Caco-2 (cell line): ENCODE results near the gene RNF4. TPM values are rescaled to one million over a fixed set of nuclear protein-coding genes. Genes with fewer than 3 reads are reported as not detected.

Experiments
- BruUV-seq: library from RNA; stranded (reverse); fragments of 400-500 nt; replicated peaks from 2 replicates; lab custom pipeline; 2021; lab: Mats Ljungman, UMichigan
- CTCF ChIA-PET: fragments of 300-600 bp; sonication (Branson Sonifier 250); formaldehyde crosslinking; loops from one replicate; lab custom pipeline; 2022; ENCODE audit warnings: antibody characterized with exemption; lab: Charles Lee
- POLR2A ChIA-PET: fragments of 300-600 bp; sonication (Branson Sonifier 250); formaldehyde crosslinking; loops from one replicate; lab custom pipeline; 2022; ENCODE audit warnings: antibody characterized with exemption; lab: Charles Lee
- DNase-seq, 2 experiments: peaks; one replicate each; pipeline versions ENCODE4 v3.0.0 to v3.0.0-alpha.2; 2020 to 2022
- H3K27me3 ChIP-seq: replicated peaks from 2 replicates; pipeline ENCODE4 v1.6.0; 2011; ENCODE audit warnings: low read length; ENCODE audit not compliant: control insufficient read depth, insufficient read depth
- H3K36me3 ChIP-seq: 2 replicates; pipeline ENCODE4 v1.5.1; 2011; ENCODE audit warnings: low read length; ENCODE audit not compliant: control insufficient read depth, insufficient read depth
- H3K4me1 ChIP-seq: fragments of 250-450 bp; sonication (Bioruptor Pico); 2 replicates; pipeline ENCODE4 v1.5.1; 2020; ENCODE audit warnings: mild to moderate bottlenecking
- H3K4me3 ChIP-seq: 2 replicates; pipeline ENCODE4 v1.5.1; 2011; ENCODE audit warnings: low read depth, mild to moderate bottlenecking, control low read depth, low read length
- H3K9me3 ChIP-seq: fragments of 250-450 bp; sonication (Bioruptor Pico); 2 replicates; pipeline ENCODE4 v1.5.1; 2020; ENCODE audit warnings: mild to moderate bottlenecking, moderate library complexity
- H3K27ac Mint-ChIP-seq: one replicate; pipeline ENCODE4 v1.8.0; 2022; ENCODE audit warnings: mixed read lengths; ENCODE audit not compliant: unreplicated experiment
- H3K27me3 Mint-ChIP-seq: one replicate; pipeline ENCODE4 v1.8.0; 2022; ENCODE audit warnings: mixed read lengths; ENCODE audit not compliant: insufficient read depth, unreplicated experiment
- H3K36me3 Mint-ChIP-seq: one replicate; pipeline ENCODE4 v1.8.0; 2022; ENCODE audit warnings: mild to moderate bottlenecking, mixed read lengths; ENCODE audit not compliant: insufficient read depth, unreplicated experiment
- H3K4me1 Mint-ChIP-seq: one replicate; pipeline ENCODE4 v1.8.0; 2022; ENCODE audit warnings: low read depth, mixed read lengths; ENCODE audit not compliant: unreplicated experiment
- H3K4me3 Mint-ChIP-seq: one replicate; pipeline ENCODE4 v1.8.0; 2022; ENCODE audit warnings: mild to moderate bottlenecking, moderate library complexity, mixed read lengths; ENCODE audit not compliant: unreplicated experiment
- H3K9me3 Mint-ChIP-seq: one replicate; pipeline ENCODE4 v1.8.0; 2022; ENCODE audit warnings: mixed read lengths; ENCODE audit not compliant: unreplicated experiment
- CTCF ChIP-seq, 2 experiments: fragments of 200-600 bp in 1 of 2; IDR thresholded peaks; 1 replicate in 1 of 2; 2 replicates in 1 of 2; pipeline versions ENCODE4 v1.5.1 to v1.8.0; 2011 to 2022; ENCODE audit warnings: antibody characterized with exemption in 1 of 2, control low read depth in 1 of 2, inconsistent platforms in 1 of 2, low read depth in 1 of 2, low read length in 1 of 2, mild to moderate bottlenecking in 1 of 2, moderate library complexity in 1 of 2; ENCODE audit not compliant: insufficient read depth in 1 of 2, severe bottlenecking in 1 of 2, unreplicated experiment in 1 of 2
- intact Hi-C: fragments of 100-400 bp; cut with micrococcal nuclease; formaldehyde crosslinking; loops from one replicate; pipeline ENCODE4 v1.10.0; 2022; ENCODE audit not compliant: unreplicated experiment
- total RNA-seq: library from RNA; stranded (reverse); gene quantifications from 2 replicates; pipeline ENCODE4 v1.2.3, GENCODE V29; 2022

The RNF4 gene
- total RNA-seq, 1 experiment from 2014 or later = 75.4 TPM

GRCh38 chr4:2552806-2553205, 83.9 kb downstream of the RNF4 start:
- no peaks in the 10 kb centered on the region for H3K9me3 ChIP-seq
- Mint-ChIP-seq H3K36me3 (peaks cover 12% of the 10 kb centered on the region), H3K27me3 (no peaks in the 10 kb centered on the region), H3K4me1 (no peaks in the 10 kb centered on the region), H3K27ac (no peak overlapping the region), H3K4me3 (no peak overlapping the region), H3K9me3 (no peaks in the 10 kb centered on the region)
- POLR2A ChIA-PET = no interaction called here
- TF ChIP-seq CTCF (IDR thresholded peaks at IDR 0.05; ENCODE audit: insufficient read depth in 1 of 2, low read depth in 1 of 2, low read length in 1 of 2, severe bottlenecking in 1 of 2, unreplicated experiment in 1 of 2) = no peak
- no peaks in the 10 kb centered on the region for H3K36me3 ChIP-seq
- no peaks in the 10 kb centered on the region for H3K4me1 ChIP-seq
- intact Hi-C loops = no loop called here
- CTCF ChIA-PET = no interaction called here
- H3K27me3 ChIP-seq = no peaks in the 10 kb centered on the region
- no TSS peak for BruUV-seq
- no peak for DNase-seq
- no peak overlapping the region for H3K4me3 ChIP-seq

DNA sequence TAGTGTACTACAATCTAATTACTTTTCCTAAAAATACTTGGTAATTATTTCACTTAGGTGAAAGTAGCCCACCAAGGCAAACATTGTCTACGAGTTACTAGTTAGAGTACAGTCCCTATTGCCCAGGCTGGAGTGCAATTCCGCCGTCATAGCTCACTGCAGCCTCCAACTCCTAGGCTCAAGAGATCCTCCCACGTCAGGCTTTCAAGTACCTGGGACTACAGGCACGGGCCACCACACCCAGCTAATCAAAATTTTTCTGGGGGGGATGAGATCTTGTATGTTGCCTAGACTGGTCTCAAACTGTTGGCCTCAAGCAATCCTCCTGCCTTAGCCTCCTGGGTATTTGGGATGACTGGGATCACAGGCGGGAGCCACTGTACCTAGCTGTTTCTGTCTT, 89.4 kb downstream of the RNF4 start:
- no TSS peak for BruUV-seq
- Histone ChIP-seq H3K4me3 (no peak overlapping the region), H3K36me3 (no peaks in the 10 kb centered on the region), H3K4me1 (no peaks in the 10 kb centered on the region), H3K9me3 (no peaks in the 10 kb centered on the region), H3K27me3 (no peaks in the 10 kb centered on the region)
- H3K27ac Mint-ChIP-seq = no peak overlapping the region
- no peaks in the 10 kb centered on the region for H3K27me3 Mint-ChIP-seq
- no peaks in the 10 kb centered on the region for H3K4me1 Mint-ChIP-seq
- no peak for DNase-seq
- intact Hi-C loops = no loop called here
- no peaks in the 10 kb centered on the region for H3K9me3 Mint-ChIP-seq
- TF ChIP-seq CTCF (IDR thresholded peaks at IDR 0.05; ENCODE audit: insufficient read depth in 1 of 2, low read depth in 1 of 2, low read length in 1 of 2, severe bottlenecking in 1 of 2, unreplicated experiment in 1 of 2) = no peak
- no peak overlapping the region for H3K4me3 Mint-ChIP-seq
- ChIA-PET CTCF (no interaction called here), POLR2A (interaction anchor here (0.6 kb wide), 1 partner anchor 107 kb away, joined by 3 read pairs; no protein-coding TSS in a partner anchor)
- peaks cover 9% of the 10 kb centered on the region for H3K36me3 Mint-ChIP-seq

- TF ChIP-seq CTCF (IDR thresholded peaks at IDR 0.05; ENCODE audit: insufficient read depth in 1 of 2, low read depth in 1 of 2, low read length in 1 of 2, severe bottlenecking in 1 of 2, unreplicated experiment in 1 of 2) = no peak
- Mint-ChIP-seq H3K4me3 (no peak overlapping the region), H3K36me3 (peaks cover 15% of the 10 kb centered on the region), H3K27me3 (no peaks in the 10 kb centered on the region), H3K4me1 (no peaks in the 10 kb centered on the region), H3K9me3 (no peaks in the 10 kb centered on the region), H3K27ac (peak overlapping the region; percentile 15)
- Histone ChIP-seq H3K4me3 (no peak overlapping the region), H3K9me3 (no peaks in the 10 kb centered on the region), H3K36me3 (no peaks in the 10 kb centered on the region), H3K4me1 (no peaks in the 10 kb centered on the region), H3K27me3 (no peaks in the 10 kb centered on the region)
- ChIA-PET CTCF (no interaction called here), POLR2A (interaction anchor here (0.6 kb wide), 1 partner anchor 22 kb away, joined by 4 read pairs; no protein-coding TSS in a partner anchor)
- BruUV-seq = no TSS peak
- DNase-seq = no peak
- intact Hi-C loops = no loop called here
These were observed 91.3 kb downstream of the RNF4 start for GRCh38 chr4:2560167-2560566.

Other genes with a start within 250 kb of the RNF4 start
- 17.7 and 17.9 TPM in 2 replicates for gene HAUS3, start 227.0 kb upstream of the RNF4 start, total RNA-seq
- 1.2 and 1.6 TPM in 2 replicates for gene POLN, start 227.0 kb upstream of the RNF4 start, total RNA-seq
- 22.1 and 22.3 TPM in 2 replicates for gene MXD4, start 207.0 kb upstream of the RNF4 start, total RNA-seq
- gene ZFYVE28, start 50.5 kb upstream of the RNF4 start, total RNA-seq = 0.70 and 0.82 TPM in 2 replicates
- not detected in 2 replicates for gene CFAP99, start 50.2 kb upstream of the RNF4 start, total RNA-seq
- 28.7 and 31.2 TPM in 2 replicates for gene FAM193A, start 67.5 kb downstream of the RNF4 start, total RNA-seq